Fibroblast of pulmonary artery (primary cell): ENCODE measurements around the gene CEBPZ.
"Not testable (repeated sequence)": the region's sequence is repeated elsewhere in the genome, so short reads cannot be mapped to it uniquely, and the experiment has no call there.

ENCODE experiments used
- DNase-seq: peaks from one replicate; pipeline ENCODE4 v3.0.0-alpha.2; 2010; ENCODE audit warnings: low read depth
- H3K4me3 ChIP-seq: replicated peaks from 2 replicates; pipeline ENCODE4 v1.5.1; 2011; ENCODE audit warnings: low read depth, mild to moderate bottlenecking, control low read depth, low read length, moderate library complexity
- TF ChIP-seq, protein P1 (sequence below): IDR thresholded peaks from 2 replicates; pipeline ENCODE4 v1.5.1; 2011; ENCODE audit warnings: mild to moderate bottlenecking, control low read depth, low read length, inconsistent platforms; ENCODE audit errors: missing control alignments

CEBPZ gene

DNA sequence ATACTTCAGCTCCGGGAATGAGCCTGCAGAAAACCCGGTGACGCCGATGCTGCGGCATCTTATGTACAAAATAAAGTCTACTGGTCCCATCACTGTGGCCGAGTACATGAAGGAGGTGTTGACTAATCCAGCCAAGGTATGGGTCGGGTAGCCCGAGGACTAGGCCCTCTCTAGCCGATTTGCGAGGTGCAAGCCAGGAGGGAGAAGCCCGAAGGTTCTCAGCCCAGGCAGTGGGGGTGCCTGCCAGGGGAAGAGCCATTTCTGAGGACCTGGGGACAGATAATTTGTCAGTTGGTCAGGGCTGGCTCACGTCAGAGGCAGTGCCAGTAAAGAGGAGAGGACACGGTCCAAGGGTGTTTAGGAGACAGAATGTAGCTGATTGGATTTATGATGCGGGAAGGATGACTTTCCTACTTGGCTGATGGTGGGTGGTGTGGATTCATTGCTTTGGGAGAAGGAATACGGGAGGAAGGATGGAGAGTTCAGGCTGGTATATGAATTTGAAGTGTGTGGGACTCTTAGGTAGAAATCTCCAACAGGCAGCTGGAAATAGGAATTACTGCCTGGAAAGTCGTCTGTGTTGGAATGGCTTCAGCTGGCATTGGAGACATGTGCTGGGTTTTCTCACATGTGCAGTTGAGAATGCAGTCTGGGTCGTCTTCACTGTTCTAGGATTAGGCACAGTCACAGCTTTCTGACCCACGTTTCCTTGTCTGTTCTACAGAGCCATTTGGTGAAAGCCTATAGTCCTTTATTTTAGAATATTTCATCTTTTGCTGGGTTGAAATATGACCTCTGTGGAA, 936 bp upstream of the CEBPZ start:
- H3K4me3 ChIP-seq = peak overlapping the region; percentile 94
- peak; percentile 18 for DNase-seq
- TF ChIP-seq, protein P1, sequence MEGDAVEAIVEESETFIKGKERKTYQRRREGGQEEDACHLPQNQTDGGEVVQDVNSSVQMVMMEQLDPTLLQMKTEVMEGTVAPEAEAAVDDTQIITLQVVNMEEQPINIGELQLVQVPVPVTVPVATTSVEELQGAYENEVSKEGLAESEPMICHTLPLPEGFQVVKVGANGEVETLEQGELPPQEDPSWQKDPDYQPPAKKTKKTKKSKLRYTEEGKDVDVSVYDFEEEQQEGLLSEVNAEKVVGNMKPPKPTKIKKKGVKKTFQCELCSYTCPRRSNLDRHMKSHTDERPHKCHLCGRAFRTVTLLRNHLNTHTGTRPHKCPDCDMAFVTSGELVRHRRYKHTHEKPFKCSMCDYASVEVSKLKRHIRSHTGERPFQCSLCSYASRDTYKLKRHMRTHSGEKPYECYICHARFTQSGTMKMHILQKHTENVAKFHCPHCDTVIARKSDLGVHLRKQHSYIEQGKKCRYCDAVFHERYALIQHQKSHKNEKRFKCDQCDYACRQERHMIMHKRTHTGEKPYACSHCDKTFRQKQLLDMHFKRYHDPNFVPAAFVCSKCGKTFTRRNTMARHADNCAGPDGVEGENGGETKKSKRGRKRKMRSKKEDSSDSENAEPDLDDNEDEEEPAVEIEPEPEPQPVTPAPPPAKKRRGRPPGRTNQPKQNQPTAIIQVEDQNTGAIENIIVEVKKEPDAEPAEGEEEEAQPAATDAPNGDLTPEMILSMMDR = no peak

DNA sequence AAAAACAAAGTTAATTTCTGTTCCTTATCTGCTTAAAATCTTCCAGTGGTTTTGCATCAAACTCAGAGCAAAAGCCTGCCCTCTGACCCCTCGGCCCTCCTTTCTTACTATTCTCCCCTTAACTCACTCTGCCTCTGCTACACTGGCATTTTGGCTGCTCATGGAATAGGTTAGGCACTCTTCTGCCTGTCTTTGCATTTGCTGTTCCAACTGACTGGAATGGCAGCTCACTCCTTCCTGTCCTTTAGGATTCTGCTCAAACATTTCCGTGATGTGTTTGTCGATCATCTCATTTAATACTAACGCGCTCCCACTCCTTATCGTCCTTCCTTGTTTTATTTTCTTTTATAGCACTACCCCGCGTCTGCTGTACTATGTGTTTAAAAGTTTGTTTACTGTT, 815 bp downstream of the CEBPZ start:
- TF ChIP-seq, protein P1 = no peak
- peak; percentile 9 for DNase-seq
- peak overlapping the region; percentile 94 for H3K4me3 ChIP-seq

DNA sequence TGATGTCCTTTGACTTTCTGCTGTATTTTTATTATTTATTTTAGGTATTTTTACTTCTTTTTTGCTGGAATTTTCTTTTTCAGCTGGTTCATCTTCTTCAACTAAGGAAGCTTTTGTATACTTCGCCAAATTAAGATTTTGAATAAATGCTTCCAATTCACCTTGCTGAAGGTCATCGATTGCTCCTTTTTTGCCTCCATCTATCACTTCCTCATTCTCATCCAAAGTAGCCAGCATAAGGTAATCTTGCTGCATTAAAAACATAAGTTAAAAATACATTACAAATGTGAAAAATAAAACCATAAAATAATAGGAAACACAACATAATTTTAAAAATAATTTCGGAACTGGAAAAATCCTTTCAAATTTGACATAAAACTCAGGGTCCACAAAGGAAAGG, 2.6 kb downstream of the CEBPZ start:
- TF ChIP-seq, protein P1 = no peak
- H3K4me3 ChIP-seq = no peak overlapping the region
- DNase-seq = no peak

DNA sequence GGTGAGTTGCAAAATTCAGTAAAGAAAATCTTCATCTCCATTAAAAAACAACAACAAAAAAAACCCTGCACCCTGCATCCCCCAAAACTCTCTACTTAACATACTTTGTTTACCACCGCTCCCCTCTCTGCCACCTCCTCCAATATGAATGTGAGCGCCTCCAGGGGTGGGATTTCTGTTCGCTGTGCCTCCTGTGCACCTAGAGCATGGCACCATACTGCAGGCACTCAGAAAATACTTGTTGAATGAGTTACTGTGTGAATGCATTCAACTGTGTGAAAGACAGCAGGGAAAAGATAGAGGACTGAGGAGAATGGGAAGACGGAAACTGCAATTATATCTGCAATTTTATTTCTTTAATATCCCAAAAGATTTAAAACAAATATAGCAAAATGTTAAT, 4.5 kb downstream of the CEBPZ start:
- no peak overlapping the region for H3K4me3 ChIP-seq
- DNase-seq = no peak
- TF ChIP-seq, protein P1 = no peak

DNA sequence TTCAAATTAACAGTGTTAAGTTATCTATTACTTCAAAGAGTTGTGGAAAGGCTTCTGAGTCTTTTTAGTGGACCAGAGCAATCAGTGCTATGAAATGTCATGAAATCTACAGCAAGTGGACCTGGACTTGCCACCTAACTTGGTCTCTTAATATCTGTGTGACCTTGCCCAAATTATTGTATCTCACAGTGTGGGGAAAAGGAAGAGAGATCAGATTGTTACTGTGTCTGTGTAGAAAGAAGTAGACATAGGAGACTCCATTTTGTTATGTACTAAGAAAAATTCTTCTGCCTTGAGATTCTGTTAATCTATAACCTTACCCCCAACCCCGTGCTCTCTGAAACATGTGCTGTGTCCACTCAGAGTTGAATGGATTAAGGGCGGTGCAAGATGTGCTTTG, 6.3 kb downstream of the CEBPZ start:
- DNase-seq, H3K4me3 ChIP-seq: not testable (repeated sequence)

DNA sequence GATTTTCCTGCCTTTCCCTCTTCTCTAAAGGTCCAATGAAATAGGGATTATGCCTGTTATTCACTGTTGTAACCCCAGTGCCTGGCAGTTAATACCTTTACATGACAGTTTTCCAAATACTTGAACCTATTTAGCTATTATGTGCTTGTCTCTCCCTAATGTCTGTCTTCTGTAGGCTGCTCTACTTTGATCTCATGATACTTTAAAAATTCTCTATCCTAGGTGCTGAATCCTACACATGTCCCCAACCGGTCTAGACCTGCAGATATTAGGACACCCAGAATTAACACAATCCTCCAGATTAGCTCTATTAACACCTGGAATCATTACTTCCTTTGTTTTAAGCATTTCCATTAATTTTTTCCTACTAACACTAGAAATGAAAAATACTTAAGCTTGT, 7.3 kb downstream of the CEBPZ start:
- no peak for DNase-seq
- TF ChIP-seq, protein P1 = no peak
- H3K4me3 ChIP-seq = no peak overlapping the region

DNA sequence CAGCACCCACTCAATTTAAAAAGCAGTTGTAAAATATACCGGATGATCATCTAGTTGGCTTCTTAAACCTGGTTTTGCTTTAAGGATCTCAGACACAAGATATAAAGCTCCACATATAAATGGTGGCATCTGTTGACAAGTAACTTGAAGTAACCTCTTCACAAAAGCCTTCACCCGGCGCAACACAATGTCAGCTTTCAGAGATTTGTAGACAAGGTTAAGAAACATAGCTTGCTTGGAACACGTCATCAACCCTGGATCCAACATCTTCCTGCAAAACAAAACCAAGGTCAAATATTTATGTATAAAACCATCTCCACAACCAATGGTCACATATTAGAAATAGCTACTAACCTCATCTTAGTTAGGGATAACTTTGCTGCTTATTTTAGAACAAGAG, 8.3 kb downstream of the CEBPZ start:
- no peak for DNase-seq
- TF ChIP-seq, protein P1 = no peak
- no peak overlapping the region for H3K4me3 ChIP-seq
